CD14-positive monocyte (primary cell): ENCODE results near the gene ACSM4. TPM values are rescaled to one million over a fixed set of nuclear protein-coding genes. Genes with fewer than 3 reads are reported as not detected.

ENCODE experiments used
- DNase-seq, 3 donors: peaks; one replicate each; pipeline ENCODE4 v3.0.0-alpha.2; 2011 to 2022
- H2AFZ ChIP-seq: 2 replicates; pipeline ENCODE4 v1.6.0; 2012; ENCODE audit warnings: mild to moderate bottlenecking, low read depth, low read length, inconsistent platforms; ENCODE audit not compliant: insufficient read depth, poor library complexity, severe bottlenecking
- H3K27ac ChIP-seq, 2 donors: 1 replicate in 1 of 2; 2 replicates in 1 of 2; pipeline ENCODE4 v1.5.1; 2012 to 2013; ENCODE audit warnings: low read length in 2 of 2, control low read depth in 1 of 2, inconsistent platforms in 1 of 2, low read depth in 1 of 2, mild to moderate bottlenecking in 1 of 2
- H3K27me3 ChIP-seq, 2 donors: one replicate each; pipeline versions ENCODE4 v1.6.0 to v1.6.1; 2011 to 2013; ENCODE audit warnings: low read length in 2 of 2; ENCODE audit not compliant: control insufficient read depth in 2 of 2, insufficient read depth in 2 of 2
- H3K36me3 ChIP-seq, 2 donors: replicated peaks in 1 of 2; 1 replicate in 1 of 2; 2 replicates in 1 of 2; pipeline versions ENCODE4 v1.5.1 to v1.6.1; 2012 to 2013; ENCODE audit warnings: low read length in 2 of 2, control low read depth in 1 of 2, inconsistent platforms in 1 of 2, mild to moderate bottlenecking in 1 of 2; ENCODE audit not compliant: insufficient read depth in 2 of 2, control insufficient read depth in 1 of 2
- H3K4me1 ChIP-seq, 2 donors: 1 replicate in 1 of 2; 2 replicates in 1 of 2; pipeline versions ENCODE4 v1.5.1 to v1.6.1; 2012 to 2013; ENCODE audit warnings: low read length in 2 of 2, control low read depth in 1 of 2, inconsistent platforms in 1 of 2, mild to moderate bottlenecking in 1 of 2, moderate library complexity in 1 of 2; ENCODE audit not compliant: insufficient read depth in 2 of 2, control insufficient read depth in 1 of 2
- H3K4me2 ChIP-seq: replicated peaks from 2 replicates; pipeline ENCODE3; 2012; ENCODE audit warnings: low read length, moderate library complexity, mild to moderate bottlenecking; ENCODE audit not compliant: poor library complexity, severe bottlenecking; ENCODE audit errors: extremely low read depth
- H3K4me3 ChIP-seq, 3 experiments: fragments of 200-600 bp in 1 of 3; sonication (generic) in 1 of 3; replicated peaks in 1 of 3; 1 replicate in 2 of 3; 2 replicates in 1 of 3; pipeline ENCODE4 v1.5.1; 2011 to 2013; ENCODE audit warnings: low read length in 3 of 3, mild to moderate bottlenecking in 3 of 3, control low read depth in 2 of 3, low read depth in 2 of 3, inconsistent platforms in 1 of 3, moderate library complexity in 1 of 3
- H3K79me2 ChIP-seq: 2 replicates; pipeline ENCODE4 v1.6.0; 2012; ENCODE audit warnings: mild to moderate bottlenecking, control low read depth, inconsistent platforms, low read length, moderate library complexity; ENCODE audit not compliant: insufficient read depth
- H3K9ac ChIP-seq: 2 replicates; pipeline ENCODE4 v1.6.0; 2017; ENCODE audit warnings: low read length, mild to moderate bottlenecking; ENCODE audit not compliant: insufficient read depth, poor library complexity, severe bottlenecking
- H3K9me3 ChIP-seq, 2 donors: replicated peaks in 1 of 2; 1 replicate in 1 of 2; 2 replicates in 1 of 2; pipeline versions ENCODE4 v1.5.1 to v1.6.1; 2012 to 2013; ENCODE audit warnings: low read length in 2 of 2, control low read depth in 1 of 2; ENCODE audit not compliant: control insufficient read depth in 1 of 2, insufficient read depth in 1 of 2
- H4K20me1 ChIP-seq: 2 replicates; pipeline ENCODE4 v1.6.0; 2012; ENCODE audit warnings: mild to moderate bottlenecking, low read length, control low read depth, moderate library complexity; ENCODE audit not compliant: insufficient read depth
- H3K27ac Mint-ChIP-seq, 7 donors: one replicate each; pipeline ENCODE4 v1.8.0; 2020; ENCODE audit warnings: mild to moderate bottlenecking in 7 of 7, mixed read lengths in 7 of 7, moderate library complexity in 6 of 7, inconsistent platforms in 2 of 7
- H3K27me3 Mint-ChIP-seq, 3 donors: one replicate each; pipeline ENCODE4 v1.8.0; 2021 to 2022; ENCODE audit warnings: low read depth in 3 of 3, mild to moderate bottlenecking in 3 of 3, mixed read lengths in 3 of 3, moderate library complexity in 3 of 3, inconsistent platforms in 1 of 3
- H3K36me3 Mint-ChIP-seq, 2 donors: one replicate each; pipeline ENCODE4 v1.8.0; 2020; ENCODE audit warnings: mixed read lengths in 2 of 2, inconsistent platforms in 1 of 2, mild to moderate bottlenecking in 1 of 2
- H3K4me1 Mint-ChIP-seq: one replicate; pipeline ENCODE4 v1.8.0; 2020; ENCODE audit warnings: mild to moderate bottlenecking, mixed read lengths
- H3K4me3 Mint-ChIP-seq, 2 donors: one replicate each; pipeline ENCODE4 v1.8.0; 2020; ENCODE audit warnings: mild to moderate bottlenecking in 2 of 2, mixed read lengths in 2 of 2, moderate library complexity in 1 of 2
- H3K9me3 Mint-ChIP-seq, 7 donors: one replicate each; pipeline ENCODE4 v1.8.0; 2020 to 2022; ENCODE audit warnings: mixed read lengths in 7 of 7, mild to moderate bottlenecking in 6 of 7, moderate library complexity in 6 of 7, inconsistent platforms in 2 of 7
- CTCF ChIP-seq: fragments of 200-600 bp; IDR thresholded peaks from one replicate; pipeline ENCODE4 v1.8.0; 2022; ENCODE audit warnings: antibody characterized with exemption, mild to moderate bottlenecking
- WGBS: methylation state at CpG from one replicate; pipeline ENCODE4 v1.1.5; 2013; ENCODE audit warnings: missing lambda C conversion rate; ENCODE audit not compliant: insufficient coverage; 5-methylcytosine and 5-hydroxymethylcytosine counted together
- intact Hi-C, 2 donors: fragments of 100-400 bp; cut with micrococcal nuclease; formaldehyde crosslinking; loops; one replicate each; pipeline versions ENCODE4 v1.15.0 to v1.15.1; 2023
- polyA plus RNA-seq, 3 donors: library from polyadenylated mRNA; depleted of rRNA in 1 of 3; unstranded in 2 of 3; stranded (reverse) in 1 of 3; fragments of 300-500 nt in 2 of 3; fragments of >200 nt in 1 of 3; fragmentation: Illumina TruSeq in 2 of 3; gene quantifications; 1 replicate in 2 of 3; 2 replicates in 1 of 3; pipeline ENCODE4 v1.2.3, GENCODE V29; 2012 to 2021

The ACSM4 gene
- polyA plus RNA-seq, 3 donors = not detected

- H3K4me3 Mint-ChIP-seq = no peak overlapping the region
- Histone ChIP-seq H3K9ac (no peak overlapping the region), H4K20me1 (no peaks in the 10 kb centered on the region), H3K4me2 (no peak overlapping the region), H3K79me2 (no peaks in the 10 kb centered on the region), H2AFZ (no peak overlapping the region), H3K4me1 (no peaks in the 10 kb centered on the region), H3K27ac (no peak overlapping the region), H3K4me3 (no peak overlapping the region), H3K9me3 (no peaks in the 10 kb centered on the region), H3K27me3 (no peaks in the 10 kb centered on the region), H3K36me3 (no peaks in the 10 kb centered on the region)
- WGBS = 100% methylated on average over 1 of the region's 6 CpGs
- intact Hi-C loops = loop anchor here in 1 of 2 donors (5.0 kb wide), 1 partner anchor 264 kb away; no protein-coding TSS in a partner anchor
- no peaks in the 10 kb centered on the region for H3K36me3 Mint-ChIP-seq
- H3K4me1 Mint-ChIP-seq = peaks cover 7% of the 10 kb centered on the region
- peaks cover 0 to 12% (median 1%) of the 10 kb centered on the region in 3 donors for H3K27me3 Mint-ChIP-seq
- no peak for DNase-seq
- H3K27ac Mint-ChIP-seq = no peak overlapping the region
- TF ChIP-seq CTCF = no peak
- H3K9me3 Mint-ChIP-seq = peaks cover 0 to 6% (median 1%) of the 10 kb centered on the region in 7 donors
Measured at GRCh38 chr12:7373226-7373625, 69.4 kb downstream of the ACSM4 start.

GRCh38 chr12:7374423-7375144 lies 70.7 kb downstream of the ACSM4 start:
- Histone ChIP-seq H3K4me1 (no peaks in the 10 kb centered on the region), H3K9me3 (no peaks in the 10 kb centered on the region), H4K20me1 (no peaks in the 10 kb centered on the region), H3K79me2 (no peaks in the 10 kb centered on the region), H3K27ac (no peak overlapping the region), H3K4me2 (no peak overlapping the region), H3K9ac (no peak overlapping the region), H2AFZ (no peak overlapping the region), H3K4me3 (no peak overlapping the region), H3K36me3 (no peaks in the 10 kb centered on the region), H3K27me3 (no peaks in the 10 kb centered on the region)
- peak overlapping the region in 1 of 7 donors; percentile 57 for H3K27ac Mint-ChIP-seq
- peak; percentile 63 for TF ChIP-seq CTCF
- no peaks in the 10 kb centered on the region for H3K36me3 Mint-ChIP-seq
- H3K9me3 Mint-ChIP-seq = peaks cover 0 to 6% (median 0%) of the 10 kb centered on the region in 7 donors
- peaks cover 5% of the 10 kb centered on the region for H3K4me1 Mint-ChIP-seq
- DNase-seq = peak; percentile 21 to 50 (median 36)
- no peak overlapping the region for H3K4me3 Mint-ChIP-seq
- 54% methylated on average over 16 of the region's 17 CpGs for WGBS
- H3K27me3 Mint-ChIP-seq = peaks cover 0 to 7% (median 0%) of the 10 kb centered on the region in 3 donors
- intact Hi-C loops = loop anchor here in 1 of 2 donors (5.0 kb wide), 1 partner anchor 263 kb away; no protein-coding TSS in a partner anchor
